ENCODE data around the gene GALNS.
"Not testable (repeated sequence)": the region's sequence is repeated elsewhere in the genome, so short reads cannot be mapped to it uniquely, and the experiment has no call there.

GALNS gene

GRCh38 chr16:88856828-88857727, at the start of gene GALNS, which contains the start of gene TRAPPC2L:
Gene GALNS, minus strand, starts transcription at chr16:88856947. Its CDS starts 70 bp downstream, at chr16:88856877.
Gene TRAPPC2L, plus strand, starts transcription at chr16:88857127. Its CDS starts 24 bp downstream, at chr16:88857151.
- DNase-seq (ENCODE audit: low read depth) = peak; percentile 99

- no peak for DNase-seq (ENCODE audit: low read depth)
These were observed 49.3 kb upstream of the GALNS start for GRCh38 chr16:88906020-88906419.

- DNase-seq (ENCODE audit: low read depth) = no peak
These were observed 48.8 kb upstream of the GALNS start for GRCh38 chr16:88905563-88905962.

GRCh38 chr16:88904676-88905365, 48.1 kb upstream of the GALNS start:
- DNase-seq (ENCODE audit: low read depth) = no peak

- DNase-seq (ENCODE audit: low read depth) = no peak
These were observed 46.5 kb upstream of the GALNS start for GRCh38 chr16:88903267-88903666.

- no peak for DNase-seq (ENCODE audit: low read depth)
These were observed 46.0 kb upstream of the GALNS start for GRCh38 chr16:88902744-88903143.

- DNase-seq (ENCODE audit: low read depth) = no peak
These were observed 45.1 kb upstream of the GALNS start for GRCh38 chr16:88901718-88902337.

- no peak for DNase-seq (ENCODE audit: low read depth)
These were observed 43.9 kb upstream of the GALNS start for GRCh38 chr16:88900662-88901052.

GRCh38 chr16:88899901-88900661, 43.3 kb upstream of the GALNS start:
- DNase-seq (ENCODE audit: low read depth) = no peak

GRCh38 chr16:88897696-88898425, 41.1 kb upstream of the GALNS start:
- no peak for DNase-seq (ENCODE audit: low read depth)

GRCh38 chr16:88896238-88897070, 39.7 kb upstream of the GALNS start:
- DNase-seq (ENCODE audit: low read depth) = no peak

GRCh38 chr16:88895335-88895734, 38.6 kb upstream of the GALNS start:
- no peak for DNase-seq (ENCODE audit: low read depth)

- DNase-seq (ENCODE audit: low read depth) = no peak
These were observed 38.0 kb upstream of the GALNS start for GRCh38 chr16:88894681-88895300.

GRCh38 chr16:88894266-88894665, 37.5 kb upstream of the GALNS start:
- DNase-seq (ENCODE audit: low read depth) = not testable (repeated sequence)

- DNase-seq (ENCODE audit: low read depth) = no peak
These were observed 36.6 kb upstream of the GALNS start for GRCh38 chr16:88893127-88893968.

GRCh38 chr16:88892065-88892464, 35.3 kb upstream of the GALNS start:
- no peak for DNase-seq (ENCODE audit: low read depth)

GRCh38 chr16:88891083-88891482, 34.3 kb upstream of the GALNS start:
- DNase-seq (ENCODE audit: low read depth) = no peak

GRCh38 chr16:88889702-88890352, 33.1 kb upstream of the GALNS start:
- not testable (repeated sequence) for DNase-seq (ENCODE audit: low read depth)
